Amniotic stem cell (primary cell): Measurements from ENCODE around the gene YAP1.
"Not testable (repeated sequence)": the region's sequence is repeated elsewhere in the genome, so short reads cannot be mapped to it uniquely, and the experiment has no call there.

Experiments used
- DNase-seq: peaks from one replicate; lab custom pipeline; 2025; lab: John Stamatoyannopoulos, UW

Gene YAP1

DNA sequence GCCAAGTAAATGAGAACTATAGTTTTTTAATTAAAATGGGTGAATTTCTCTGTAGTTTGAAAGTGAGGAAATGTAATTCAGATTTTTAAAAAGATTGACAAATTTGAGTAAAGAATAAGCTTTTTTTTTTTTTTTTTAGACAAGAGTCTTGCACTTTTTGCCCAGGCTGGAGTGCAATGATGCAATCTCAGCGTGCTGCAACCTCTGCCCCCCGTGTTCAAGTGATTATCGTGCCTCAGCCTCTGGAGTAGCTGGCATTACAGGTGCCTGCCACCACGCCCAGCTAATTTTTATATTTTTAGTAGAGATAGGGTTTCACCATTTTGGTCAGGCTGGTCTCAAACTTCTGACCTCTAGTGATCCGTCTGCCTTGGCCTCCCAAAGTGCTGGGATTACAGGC is 90.1 kb downstream of the YAP1 start:
- DNase-seq: not testable (repeated sequence)

GRCh38 chr11:102201776-102202175 is 91.5 kb downstream of the YAP1 start:
- no peak for DNase-seq

GRCh38 chr11:102202972-102203371 is 92.7 kb downstream of the YAP1 start:
- DNase-seq: no peak

DNA sequence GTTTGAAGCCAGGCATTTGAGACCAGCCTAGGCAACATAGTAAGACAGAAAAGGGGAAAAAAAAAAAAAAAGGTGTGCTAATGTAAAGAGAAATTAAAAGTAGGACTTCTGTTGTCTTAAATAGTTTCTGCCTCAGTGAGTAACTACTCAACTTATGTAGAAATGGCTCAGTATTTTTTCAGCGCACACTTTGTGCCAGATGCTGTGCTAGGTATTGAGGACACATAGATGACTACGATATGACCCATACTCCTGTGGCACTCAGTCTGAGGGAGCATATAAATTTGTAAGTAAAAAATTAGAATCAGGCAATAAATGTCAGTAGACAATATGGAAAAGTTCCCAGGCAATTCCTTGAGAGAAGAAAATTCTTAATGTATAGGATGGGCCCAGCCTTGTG is 93.9 kb downstream of the YAP1 start:
- DNase-seq: no peak

DNA sequence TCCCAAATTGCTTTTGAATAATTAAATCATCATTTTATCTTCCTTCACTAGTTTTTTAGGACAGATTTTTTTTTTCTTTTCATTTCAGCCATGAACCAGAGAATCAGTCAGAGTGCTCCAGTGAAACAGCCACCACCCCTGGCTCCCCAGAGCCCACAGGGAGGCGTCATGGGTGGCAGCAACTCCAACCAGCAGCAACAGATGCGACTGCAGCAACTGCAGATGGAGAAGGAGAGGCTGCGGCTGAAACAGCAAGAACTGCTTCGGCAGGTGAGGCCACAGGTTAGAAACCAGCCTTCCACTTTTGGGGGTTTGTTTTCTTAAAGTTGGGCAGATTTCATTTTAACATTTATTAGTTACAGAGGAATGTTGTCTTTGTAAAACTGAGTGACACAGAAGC is 95.6 kb downstream of the YAP1 start:
- DNase-seq: no peak

DNA sequence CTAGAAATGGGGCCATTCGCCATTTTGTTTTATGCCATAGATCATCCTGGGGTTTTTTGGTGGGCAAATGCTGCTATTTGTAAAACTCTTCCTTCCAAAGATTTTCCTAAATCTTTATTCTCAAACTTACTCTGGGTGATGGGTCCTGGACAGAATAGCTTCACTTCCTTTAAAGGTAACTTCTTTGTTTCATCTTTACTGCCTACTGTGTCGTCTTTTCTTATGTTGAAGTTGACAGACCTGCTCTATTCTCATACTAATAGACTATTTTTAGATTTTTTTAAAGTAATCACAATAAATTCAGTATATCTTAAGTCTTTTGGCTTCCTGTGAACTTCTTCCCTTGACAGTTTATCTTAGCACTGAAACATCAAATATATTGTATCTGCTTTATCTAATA is 98.6 kb downstream of the YAP1 start:
- no peak for DNase-seq

- no peak for DNase-seq
These were observed 104.4 kb downstream of the YAP1 start for GRCh38 chr11:102214623-102215022.

DNA sequence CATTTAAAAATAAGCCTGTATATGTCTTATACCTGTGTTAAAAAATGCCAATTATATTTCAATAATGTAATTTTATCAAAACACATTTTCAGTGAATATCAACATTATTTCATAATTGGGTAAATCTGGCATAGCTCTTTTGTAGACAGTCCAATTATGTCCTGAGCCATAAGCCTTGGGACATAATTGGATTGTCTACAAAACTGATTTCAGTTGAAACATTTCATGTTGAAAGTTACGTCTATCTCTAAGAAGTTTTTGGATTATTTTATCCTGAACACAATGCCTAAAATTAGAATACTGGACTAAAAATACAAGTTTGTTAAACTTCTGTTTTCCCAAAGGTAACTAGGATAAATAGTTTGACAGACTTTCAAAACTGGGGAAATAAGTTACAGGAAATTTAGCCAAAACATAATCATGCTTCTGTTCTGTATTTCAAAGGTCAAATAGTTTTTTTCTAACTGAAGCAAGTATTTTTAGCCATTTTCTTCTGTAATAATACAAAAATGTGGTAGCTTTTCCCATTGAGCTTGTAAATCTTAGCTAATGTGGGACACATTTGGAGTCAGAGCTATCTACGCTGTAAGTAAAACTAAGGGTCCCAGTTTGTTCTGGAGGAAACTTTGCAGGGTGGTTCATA is 106.3 kb downstream of the YAP1 start:
- DNase-seq: no peak

GRCh38 chr11:102220728-102221467 is 110.7 kb downstream of the YAP1 start:
- peak; percentile 36 for DNase-seq

GRCh38 chr11:102223859-102224258 is 113.6 kb downstream of the YAP1 start:
- peak; percentile 35 for DNase-seq

GRCh38 chr11:102225689-102226568 is 115.7 kb downstream of the YAP1 start:
- peak; percentile 64 for DNase-seq

DNA sequence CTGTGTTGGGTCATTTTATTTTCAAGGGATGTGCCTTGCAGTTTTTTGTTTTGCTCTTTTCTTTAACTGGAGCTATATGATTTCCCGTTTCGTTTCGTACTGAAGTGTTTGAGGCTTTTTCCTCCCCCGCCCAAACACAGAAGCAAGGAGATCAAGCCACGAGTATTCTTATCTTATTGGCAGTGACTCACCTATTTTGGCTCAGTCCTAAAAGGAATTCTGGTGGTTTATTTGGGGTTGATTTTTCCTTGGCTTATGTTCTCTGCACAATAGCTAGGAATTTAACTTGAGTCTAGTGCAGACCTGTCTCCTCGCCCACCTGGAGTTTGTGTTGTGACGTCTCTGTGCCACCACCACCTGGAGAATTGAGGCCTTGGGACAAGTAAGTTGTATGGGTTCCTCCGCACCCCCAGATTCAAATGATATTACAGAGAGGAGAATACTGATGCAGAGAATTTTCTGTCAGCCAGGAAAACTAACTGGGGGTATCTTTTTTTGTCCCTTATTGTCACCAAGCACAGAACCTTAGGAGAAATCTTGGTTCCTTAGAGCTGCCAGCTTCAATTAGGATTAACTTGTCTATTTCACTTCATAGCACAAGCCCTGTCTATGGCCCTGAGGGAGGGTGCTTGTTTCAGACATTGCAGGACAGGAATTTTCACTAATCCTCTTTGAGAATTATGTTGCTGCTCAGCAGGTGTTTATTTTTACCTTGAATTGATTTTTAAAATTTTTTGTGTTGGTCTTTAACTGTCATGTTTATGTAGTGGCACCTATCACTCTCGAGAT is 116.6 kb downstream of the YAP1 start:
- DNase-seq: peak; percentile 56

DNA sequence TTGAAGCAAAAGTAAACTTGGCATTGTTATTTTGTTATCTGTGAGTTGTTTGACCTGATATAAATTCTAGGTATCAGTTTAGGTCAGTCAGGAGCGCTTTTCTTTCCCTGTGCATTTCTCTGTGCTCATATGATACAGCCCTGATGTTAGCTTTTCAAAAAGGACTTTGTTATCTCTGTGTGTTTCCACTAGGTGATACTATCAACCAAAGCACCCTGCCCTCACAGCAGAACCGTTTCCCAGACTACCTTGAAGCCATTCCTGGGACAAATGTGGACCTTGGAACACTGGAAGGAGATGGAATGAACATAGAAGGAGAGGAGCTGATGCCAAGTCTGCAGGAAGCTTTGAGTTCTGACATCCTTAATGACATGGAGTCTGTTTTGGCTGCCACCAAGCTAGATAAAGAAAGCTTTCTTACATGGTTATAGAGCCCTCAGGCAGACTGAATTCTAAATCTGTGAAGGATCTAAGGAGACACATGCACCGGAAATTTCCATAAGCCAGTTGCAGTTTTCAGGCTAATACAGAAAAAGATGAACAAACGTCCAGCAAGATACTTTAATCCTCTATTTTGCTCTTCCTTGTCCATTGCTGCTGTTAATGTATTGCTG is 119.4 kb downstream of the YAP1 start:
- no peak for DNase-seq

DNA sequence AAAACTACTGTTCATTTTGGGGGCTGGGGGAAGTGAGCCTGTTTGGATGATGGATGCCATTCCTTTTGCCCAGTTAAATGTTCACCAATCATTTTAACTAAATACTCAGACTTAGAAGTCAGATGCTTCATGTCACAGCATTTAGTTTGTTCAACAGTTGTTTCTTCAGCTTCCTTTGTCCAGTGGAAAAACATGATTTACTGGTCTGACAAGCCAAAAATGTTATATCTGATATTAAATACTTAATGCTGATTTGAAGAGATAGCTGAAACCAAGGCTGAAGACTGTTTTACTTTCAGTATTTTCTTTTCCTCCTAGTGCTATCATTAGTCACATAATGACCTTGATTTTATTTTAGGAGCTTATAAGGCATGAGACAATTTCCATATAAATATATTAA is 119.9 kb downstream of the YAP1 start:
- DNase-seq: no peak

GRCh38 chr11:102230911-102231310 is 120.7 kb downstream of the YAP1 start:
- no peak for DNase-seq

- DNase-seq: no peak
These were observed 124.7 kb downstream of the YAP1 start for GRCh38 chr11:102234779-102235439.

- no peak for DNase-seq
These were observed 127.0 kb downstream of the YAP1 start for GRCh38 chr11:102237096-102237735.

GRCh38 chr11:102238391-102238821 is 128.2 kb downstream of the YAP1 start:
- no peak for DNase-seq

GRCh38 chr11:102239448-102239847 is 129.2 kb downstream of the YAP1 start:
- no peak for DNase-seq

- no peak for DNase-seq
These were observed 129.7 kb downstream of the YAP1 start for GRCh38 chr11:102239911-102240310.
